IMR-90 (cell line): ENCODE measurements around the gene PAN3. TPM values are rescaled to one million over a fixed set of nuclear protein-coding genes. Genes with fewer than 3 reads are reported as not detected.

Source experiments
- ATAC-seq: fragments of 200-7000 bp; cut with Tn5 transposase; 2 replicates; pipeline ENCODE4 v1.9.1; 2020; ENCODE audit warnings: low read depth, mild to moderate bottlenecking, moderate library complexity
- BruUV-seq: library from RNA; stranded (reverse); fragments of 400-500 nt; replicated peaks from 2 replicates; lab custom pipeline; 2021; lab: Mats Ljungman, UMichigan
- CTCF ChIA-PET: fragments of 300-600 bp; formaldehyde crosslinking; extraction: SDS; loops from one replicate; lab custom pipeline; 2021; ENCODE audit warnings: antibody characterized with exemption; lab: Yijun Ruan, JAX
- POLR2A ChIA-PET: fragments of 300-600 bp; sonication (Branson Sonifier 250); formaldehyde crosslinking; loops from one replicate; lab custom pipeline; 2022; ENCODE audit warnings: antibody characterized with exemption; ENCODE audit not compliant: unreplicated experiment; lab: Charles Lee
- DNase-seq: peaks from one replicate; pipeline ENCODE4 v3.0.0; 2013
- H2AFZ ChIP-seq: replicated peaks from 2 replicates; pipeline ENCODE3; 2013; ENCODE audit warnings: low read length, mild to moderate bottlenecking; ENCODE audit not compliant: poor library complexity
- H2AK5ac ChIP-seq: 2 replicates; pipeline ENCODE4 v1.6.1; 2013; ENCODE audit warnings: low read depth, low read length, inconsistent platforms
- H2AK9ac ChIP-seq: replicated peaks from 2 replicates; pipeline ENCODE3; 2013; ENCODE audit warnings: mild to moderate bottlenecking, low read depth, low read length, moderate library complexity; ENCODE audit not compliant: poor library complexity
- H2BK120ac ChIP-seq: 2 replicates; pipeline ENCODE4 v1.6.1; 2013; ENCODE audit warnings: low read depth, low read length, inconsistent platforms
- H2BK15ac ChIP-seq: 3 replicates; pipeline ENCODE4 v1.6.1; 2013; ENCODE audit warnings: low read depth, low read length, inconsistent platforms
- H2BK20ac ChIP-seq: 2 replicates; pipeline ENCODE4 v1.6.1; 2013; ENCODE audit warnings: low read depth, mild to moderate bottlenecking, inconsistent platforms, low read length, moderate library complexity
- H2BK5ac ChIP-seq: 2 replicates; pipeline ENCODE4 v1.6.1; 2013; ENCODE audit warnings: mild to moderate bottlenecking, low read depth, low read length, inconsistent platforms; ENCODE audit not compliant: poor library complexity, severe bottlenecking
- H3K14ac ChIP-seq: replicated peaks from 2 replicates; pipeline ENCODE4 v1.6.1; 2013; ENCODE audit warnings: low read depth, low read length, inconsistent platforms
- H3K18ac ChIP-seq: 2 replicates; pipeline ENCODE4 v1.6.1; 2013; ENCODE audit warnings: low read depth, low read length, control low read depth
- H3K23ac ChIP-seq: 2 replicates; pipeline ENCODE4 v1.6.1; 2013; ENCODE audit warnings: low read depth, low read length, inconsistent platforms
- H3K27ac ChIP-seq: 2 replicates; pipeline ENCODE4 v1.5.1; 2013; ENCODE audit warnings: mild to moderate bottlenecking, control low read depth, low read length; ENCODE audit not compliant: insufficient read depth
- H3K27me3 ChIP-seq: 2 replicates; pipeline ENCODE4 v1.6.1; 2013; ENCODE audit warnings: low read length; ENCODE audit not compliant: control insufficient read depth, insufficient read depth
- H3K36me3 ChIP-seq: 2 replicates; pipeline ENCODE4 v1.6.1; 2013; ENCODE audit warnings: low read length, mixed read lengths; ENCODE audit not compliant: control insufficient read depth, insufficient read depth
- H3K4ac ChIP-seq: 2 replicates; pipeline ENCODE4 v1.6.1; 2013; ENCODE audit warnings: low read depth, low read length, inconsistent platforms
- H3K4me1 ChIP-seq: 2 replicates; pipeline ENCODE4 v1.6.1; 2013; ENCODE audit warnings: low read length, mixed read lengths; ENCODE audit not compliant: control insufficient read depth, insufficient read depth
- H3K4me2 ChIP-seq: 2 replicates; pipeline ENCODE4 v1.6.1; 2013; ENCODE audit warnings: low read depth, mild to moderate bottlenecking, control low read depth, low read length, moderate library complexity
- H3K4me3 ChIP-seq: 2 replicates; pipeline ENCODE4 v1.5.1; 2013; ENCODE audit warnings: low read depth, mild to moderate bottlenecking, control low read depth, low read length, moderate library complexity; ENCODE audit not compliant: insufficient read depth
- H3K56ac ChIP-seq: 2 replicates; pipeline ENCODE4 v1.6.1; 2013; ENCODE audit warnings: low read length, inconsistent platforms; ENCODE audit not compliant: insufficient read depth; ENCODE audit errors: extremely low read depth
- H3K79me1 ChIP-seq, 2 experiments: 2 replicates each; pipeline ENCODE4 v1.6.1; 2013; ENCODE audit warnings: low read length in 2 of 2, inconsistent platforms in 1 of 2, low read depth in 1 of 2
- H3K9ac ChIP-seq: 2 replicates; pipeline ENCODE4 v1.6.1; 2013; ENCODE audit warnings: low read depth, low read length, control low read depth
- H3K9me1 ChIP-seq: 2 replicates; pipeline ENCODE4 v1.6.1; 2013; ENCODE audit warnings: low read length, inconsistent platforms; ENCODE audit not compliant: insufficient read depth
- H3K9me3 ChIP-seq: 2 replicates; pipeline ENCODE4 v1.6.1; 2013; ENCODE audit warnings: low read length; ENCODE audit not compliant: control insufficient read depth, insufficient read depth
- H4K20me1 ChIP-seq: 2 replicates; pipeline ENCODE4 v1.6.1; 2013; ENCODE audit warnings: low read length, inconsistent platforms; ENCODE audit not compliant: insufficient read depth
- H4K5ac ChIP-seq: 2 replicates; pipeline ENCODE4 v1.6.1; 2013; ENCODE audit warnings: mild to moderate bottlenecking, low read depth, low read length, control low read depth
- H4K8ac ChIP-seq, 2 experiments: 2 replicates each; pipeline ENCODE4 v1.6.1; 2013; ENCODE audit warnings: low read depth in 2 of 2, low read length in 2 of 2, control low read depth in 1 of 2, inconsistent platforms in 1 of 2
- H4K91ac ChIP-seq: 2 replicates; pipeline ENCODE4 v1.6.1; 2013; ENCODE audit warnings: low read depth, low read length, inconsistent platforms; ENCODE audit not compliant: insufficient read depth
- BHLHE40 ChIP-seq: fragments of 150-350 bp; IDR thresholded peaks from 2 replicates; pipeline ENCODE4 v1.6.1; 2016; ENCODE audit warnings: mild to moderate bottlenecking, low read depth, low read length
- CEBPB ChIP-seq: IDR thresholded peaks from 2 replicates; pipeline ENCODE4 v1.6.1; 2012; ENCODE audit warnings: low read depth, low read length, improper control_type of control experiment
- CHD1 ChIP-seq: IDR thresholded peaks from 2 replicates; pipeline ENCODE4 v1.6.1; 2012; ENCODE audit warnings: low read depth, low read length, improper control_type of control experiment
- FOS ChIP-seq: fragments of 150-350 bp; IDR thresholded peaks from 2 replicates; pipeline ENCODE4 v1.6.1; 2016; ENCODE audit warnings: low read depth, low read length
- MAFK ChIP-seq: IDR thresholded peaks from 2 replicates; pipeline ENCODE4 v1.6.1; 2012; ENCODE audit warnings: low read depth, low read length, improper control_type of control experiment
- MAZ ChIP-seq: IDR thresholded peaks from 2 replicates; pipeline ENCODE4 v1.6.1; 2012; ENCODE audit warnings: low read depth, mild to moderate bottlenecking, low read length, improper control_type of control experiment, moderate library complexity, borderline replicate concordance
- MXI1 ChIP-seq: IDR thresholded peaks from 2 replicates; pipeline ENCODE4 v1.6.1; 2012; ENCODE audit warnings: low read depth, mild to moderate bottlenecking, low read length, moderate library complexity, borderline replicate concordance
- NFE2L2 ChIP-seq: fragments of 150-350 bp; IDR thresholded peaks from 2 replicates; pipeline ENCODE4 v1.6.1; 2016; ENCODE audit warnings: low read depth, mild to moderate bottlenecking, low read length
- POLR2A ChIP-seq: IDR thresholded peaks from 2 replicates; pipeline ENCODE4 v1.6.1; 2012; ENCODE audit warnings: mild to moderate bottlenecking, low read depth, low read length
- RAD21 ChIP-seq: IDR thresholded peaks from 2 replicates; pipeline ENCODE4 v1.6.1; 2012; ENCODE audit warnings: low read length, improper control_type of control experiment
- RCOR1 ChIP-seq: IDR thresholded peaks from 2 replicates; pipeline ENCODE4 v1.6.1; 2012; ENCODE audit warnings: mild to moderate bottlenecking, low read length, improper control_type of control experiment; ENCODE audit not compliant: insufficient replicate concordance
- RFX5 ChIP-seq: IDR thresholded peaks from 2 replicates; pipeline ENCODE4 v1.8.0; 2012; ENCODE audit warnings: low read depth, mild to moderate bottlenecking, low read length, moderate library complexity
- SMC3 ChIP-seq: fragments of 150-350 bp; IDR thresholded peaks from 2 replicates; pipeline ENCODE4 v1.6.1; 2016; ENCODE audit warnings: low read depth, mild to moderate bottlenecking, antibody characterized with exemption, low read length, moderate library complexity
- WGBS, 2 experiments: methylation state at CpG; one replicate each; pipeline versions ENCODE4 v1.1.5 to v1.1.7; 2013; ENCODE audit warnings: missing lambda C conversion rate in 2 of 2; ENCODE audit not compliant: insufficient read length in 1 of 2; ENCODE audit errors: extremely low coverage in 2 of 2; 5-methylcytosine and 5-hydroxymethylcytosine counted together
- dilution Hi-C: fragments of 300-500 bp; cut with HindIII; formaldehyde crosslinking; loops from one replicate; pipeline ENCODE4 v1.14.3; 2018; ENCODE audit warnings: low sequenced_read_pairs; ENCODE audit not compliant: unreplicated experiment
- in situ Hi-C: fragments of 300-500 bp; cut with MboI; formaldehyde crosslinking; loops from 3 replicates; pipeline ENCODE4 v1.14.3; 2019; ENCODE audit warnings: low sequenced_read_pairs, inconsistent platforms, mixed read lengths
- intact Hi-C: fragments of 100-400 bp; cut with micrococcal nuclease; formaldehyde crosslinking; loops from 2 replicates; pipeline ENCODE4 v1.10.0; 2022
- polyA plus RNA-seq, 3 experiments: library from polyadenylated mRNA; depleted of rRNA; stranded (reverse); fragments of >200 nt; gene quantifications; 2 replicates each; pipeline ENCODE4 v1.2.3, GENCODE V29; 2012; ENCODE audit warnings: low replicate concordance in 1 of 3
- total RNA-seq: library from RNA; depleted of rRNA; stranded (reverse); fragments of >200 nt; gene quantifications from 2 replicates; pipeline ENCODE4 v1.2.3, GENCODE V29; 2012
- TF ChIP-seq, protein P1 (sequence below): fragments of 150-350 bp; IDR thresholded peaks from 2 replicates; pipeline ENCODE4 v1.6.1; 2017; ENCODE audit warnings: mild to moderate bottlenecking, antibody characterized with exemption, low read length, low read depth
- TF ChIP-seq, protein P2 (sequence below): fragments of 150-350 bp; IDR thresholded peaks from 2 replicates; pipeline ENCODE4 v1.6.1; 2016; ENCODE audit warnings: low read depth, mild to moderate bottlenecking, low read length, moderate library complexity, borderline replicate concordance
- TF ChIP-seq, protein P3 (sequence below): conservative IDR thresholded peaks from 2 replicates; pipeline ENCODE4 v1.5.1; 2012; ENCODE audit warnings: mild to moderate bottlenecking, low read depth, low read length, improper control_type of control experiment

PAN3 gene
- total and polyA plus RNA-seq, 2 of the 4 experiments (the other 2 are of a cell fraction): 6.6 to 15.1 TPM

DNA sequence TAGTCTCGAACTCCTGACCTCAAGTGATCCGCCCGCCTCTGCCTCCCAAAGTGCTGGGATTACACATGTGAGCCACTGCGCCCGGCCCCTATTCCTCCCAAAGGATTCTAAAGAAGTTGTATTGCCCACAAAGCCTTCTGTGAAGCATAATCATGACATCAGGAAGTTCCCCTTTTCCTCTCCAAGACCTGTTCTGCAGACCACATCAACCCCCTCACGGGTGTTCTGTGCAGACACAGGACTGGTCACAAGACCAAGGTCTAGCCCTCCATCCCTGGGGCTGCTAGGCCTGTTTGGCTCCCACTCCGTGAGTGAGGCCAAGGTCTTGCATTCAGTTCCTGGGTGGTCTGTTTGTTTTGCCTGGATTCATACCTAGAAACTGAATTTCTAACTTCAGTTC, 178.5 kb downstream of the PAN3 start:
- Histone ChIP-seq H3K27me3 (peaks cover 5% of the 10 kb centered on the region; the same call in 1 of the 2 replicates), H3K9me3 (no peaks in the 10 kb centered on the region), H2BK15ac (no peak overlapping the region), H3K9ac (no peak overlapping the region), H3K27ac (no peak overlapping the region), H2BK120ac (no peak overlapping the region), H2BK20ac (no peak overlapping the region), H3K36me3 (no peaks in the 10 kb centered on the region), H2AK9ac (no peak overlapping the region), H3K23ac (no peak overlapping the region), H2AK5ac (no peak overlapping the region), H3K79me1 (no peaks in the 10 kb centered on the region), H2AFZ (no peak overlapping the region), H3K4me3 (no peak overlapping the region), H4K20me1 (peaks cover 5% of the 10 kb centered on the region; the same call in 1 of the 2 replicates), H3K4ac (no peak overlapping the region), H4K8ac (no peak overlapping the region), H2BK5ac (no peak overlapping the region), H3K4me2 (no peak overlapping the region), H3K4me1 (no peaks in the 10 kb centered on the region), H3K14ac (no peak overlapping the region), H4K5ac (no peak overlapping the region), H4K91ac (no peak overlapping the region), H3K56ac (no peak overlapping the region), H3K9me1 (no peaks in the 10 kb centered on the region; the same call in 1 of the 2 replicates), H3K18ac (no peak overlapping the region)
- BruUV-seq: no TSS peak
- TF ChIP-seq FOS (no peak), CHD1 (no peak), MAFK (no peak), RAD21 (no peak), SMC3 (no peak), RCOR1 (no peak), MXI1 (no peak), RFX5 (no peak), BHLHE40 (no peak), POLR2A (no peak), CEBPB (no peak), NFE2L2 (no peak), MAZ (no peak)
- TF ChIP-seq, protein P1, sequence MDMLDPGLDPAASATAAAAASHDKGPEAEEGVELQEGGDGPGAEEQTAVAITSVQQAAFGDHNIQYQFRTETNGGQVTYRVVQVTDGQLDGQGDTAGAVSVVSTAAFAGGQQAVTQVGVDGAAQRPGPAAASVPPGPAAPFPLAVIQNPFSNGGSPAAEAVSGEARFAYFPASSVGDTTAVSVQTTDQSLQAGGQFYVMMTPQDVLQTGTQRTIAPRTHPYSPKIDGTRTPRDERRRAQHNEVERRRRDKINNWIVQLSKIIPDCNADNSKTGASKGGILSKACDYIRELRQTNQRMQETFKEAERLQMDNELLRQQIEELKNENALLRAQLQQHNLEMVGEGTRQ: no peak
- TF ChIP-seq, protein P2, sequence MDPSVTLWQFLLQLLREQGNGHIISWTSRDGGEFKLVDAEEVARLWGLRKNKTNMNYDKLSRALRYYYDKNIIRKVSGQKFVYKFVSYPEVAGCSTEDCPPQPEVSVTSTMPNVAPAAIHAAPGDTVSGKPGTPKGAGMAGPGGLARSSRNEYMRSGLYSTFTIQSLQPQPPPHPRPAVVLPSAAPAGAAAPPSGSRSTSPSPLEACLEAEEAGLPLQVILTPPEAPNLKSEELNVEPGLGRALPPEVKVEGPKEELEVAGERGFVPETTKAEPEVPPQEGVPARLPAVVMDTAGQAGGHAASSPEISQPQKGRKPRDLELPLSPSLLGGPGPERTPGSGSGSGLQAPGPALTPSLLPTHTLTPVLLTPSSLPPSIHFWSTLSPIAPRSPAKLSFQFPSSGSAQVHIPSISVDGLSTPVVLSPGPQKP: no peak
- TF ChIP-seq, protein P3, sequence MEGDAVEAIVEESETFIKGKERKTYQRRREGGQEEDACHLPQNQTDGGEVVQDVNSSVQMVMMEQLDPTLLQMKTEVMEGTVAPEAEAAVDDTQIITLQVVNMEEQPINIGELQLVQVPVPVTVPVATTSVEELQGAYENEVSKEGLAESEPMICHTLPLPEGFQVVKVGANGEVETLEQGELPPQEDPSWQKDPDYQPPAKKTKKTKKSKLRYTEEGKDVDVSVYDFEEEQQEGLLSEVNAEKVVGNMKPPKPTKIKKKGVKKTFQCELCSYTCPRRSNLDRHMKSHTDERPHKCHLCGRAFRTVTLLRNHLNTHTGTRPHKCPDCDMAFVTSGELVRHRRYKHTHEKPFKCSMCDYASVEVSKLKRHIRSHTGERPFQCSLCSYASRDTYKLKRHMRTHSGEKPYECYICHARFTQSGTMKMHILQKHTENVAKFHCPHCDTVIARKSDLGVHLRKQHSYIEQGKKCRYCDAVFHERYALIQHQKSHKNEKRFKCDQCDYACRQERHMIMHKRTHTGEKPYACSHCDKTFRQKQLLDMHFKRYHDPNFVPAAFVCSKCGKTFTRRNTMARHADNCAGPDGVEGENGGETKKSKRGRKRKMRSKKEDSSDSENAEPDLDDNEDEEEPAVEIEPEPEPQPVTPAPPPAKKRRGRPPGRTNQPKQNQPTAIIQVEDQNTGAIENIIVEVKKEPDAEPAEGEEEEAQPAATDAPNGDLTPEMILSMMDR: no peak
- DNase-seq (no peak), ATAC-seq (no peak)
- POLR2A ChIA-PET: no interaction called here
- intact Hi-C loops (no loop called here), dilution Hi-C loops (no loop called here), in situ Hi-C loops (no loop called here)
- WGBS, 2 experiments: 95% methylated on average over 3 of the region's 7 CpGs; no CpG with 5 or more reads in 1 of the 2 experiments
- CTCF ChIA-PET: no interaction called here
